Panc1 (cell line): Measurements from ENCODE around the gene AKR1B15. TPM values are rescaled to one million over a fixed set of nuclear protein-coding genes. Genes with fewer than 3 reads are reported as not detected.

Experiments used
- ATAC-seq: fragments of 200-7000 bp; cut with Tn5 transposase; 2 replicates; pipeline ENCODE4 v1.9.1; 2020; ENCODE audit warnings: mild to moderate bottlenecking, moderate library complexity
- BruUV-seq: library from RNA; stranded (reverse); fragments of 400-500 nt; replicated peaks from 2 replicates; lab custom pipeline; 2021; lab: Mats Ljungman, UMichigan
- CTCF ChIA-PET: fragments of 300-600 bp; sonication (Branson Sonifier 250); formaldehyde crosslinking; loops from one replicate; lab custom pipeline; 2022; ENCODE audit warnings: antibody characterized with exemption; lab: Charles Lee
- POLR2A ChIA-PET: fragments of 300-600 bp; sonication (Branson Sonifier 250); formaldehyde crosslinking; loops from one replicate; lab custom pipeline; 2022; ENCODE audit warnings: antibody characterized with exemption; lab: Charles Lee
- DNase-seq: peaks from one replicate; pipeline ENCODE4 v3.0.0-alpha.2; 2010; ENCODE audit warnings: low read depth, low spot score
- H3K27ac ChIP-seq: 2 replicates; pipeline ENCODE4 v1.5.1; 2011; ENCODE audit warnings: mild to moderate bottlenecking, low read length, inconsistent platforms
- H3K27me3 ChIP-seq: fragments of 200-500 bp; sonication (Bioruptor generic); 2 replicates; pipeline ENCODE4 v1.6.0; 2014; ENCODE audit warnings: low read length, inconsistent platforms; ENCODE audit not compliant: control insufficient read depth, insufficient read depth
- H3K36me3 ChIP-seq: fragments of 200-500 bp; sonication (Bioruptor generic); 2 replicates; pipeline ENCODE4 v1.5.1; 2014; ENCODE audit warnings: inconsistent platforms, mild to moderate bottlenecking, low read length, moderate library complexity; ENCODE audit not compliant: control insufficient read depth, insufficient read depth
- H3K4me1 ChIP-seq: 2 replicates; pipeline ENCODE4 v1.5.1; 2011; ENCODE audit warnings: inconsistent platforms, mild to moderate bottlenecking, low read length, moderate library complexity; ENCODE audit not compliant: control insufficient read depth, insufficient read depth
- H3K4me3 ChIP-seq, 2 experiments: 2 replicates each; pipeline ENCODE4 v1.5.1; 2011 to 2012; ENCODE audit warnings: low read depth in 2 of 2, low read length in 2 of 2, mild to moderate bottlenecking in 2 of 2, inconsistent platforms in 1 of 2, moderate library complexity in 1 of 2
- H3K9me3 ChIP-seq: fragments of 200-500 bp; sonication (Bioruptor generic); 2 replicates; pipeline ENCODE4 v1.5.1; 2014; ENCODE audit warnings: low read depth, mild to moderate bottlenecking, inconsistent platforms, low read length, moderate library complexity; ENCODE audit not compliant: control insufficient read depth, insufficient read depth
- CTCF ChIP-seq: fragments of 450-650 bp; IDR thresholded peaks from 2 replicates; pipeline ENCODE4 v1.5.1; 2017; ENCODE audit warnings: mild to moderate bottlenecking
- POLR2AphosphoS5 ChIP-seq: IDR thresholded peaks from 2 replicates; pipeline ENCODE4 v1.6.1; 2012; ENCODE audit warnings: mild to moderate bottlenecking, low read depth, low read length, moderate library complexity
- REST ChIP-seq, 2 experiments: IDR thresholded peaks; 2 replicates each; pipeline ENCODE4 v1.6.1; 2011 to 2012; ENCODE audit warnings: low read depth in 2 of 2, control low read depth in 1 of 2, low read length in 1 of 2, mild to moderate bottlenecking in 1 of 2, moderate library complexity in 1 of 2; ENCODE audit not compliant: insufficient read depth in 1 of 2
- SIN3A ChIP-seq: IDR thresholded peaks from 2 replicates; pipeline ENCODE4 v1.6.1; 2012; ENCODE audit warnings: low read depth, mild to moderate bottlenecking, low read length, moderate library complexity, borderline replicate concordance; ENCODE audit not compliant: insufficient read depth
- TCF7L2 ChIP-seq: IDR thresholded peaks from 2 replicates; pipeline ENCODE4 v1.6.1; 2011; ENCODE audit warnings: mild to moderate bottlenecking, low read depth, low read length, inconsistent platforms
- in situ Hi-C: cut with HindIII; loops from 2 replicates; pipeline ENCODE4 v1.10.0; 2016; ENCODE audit warnings: low sequenced_read_pairs, low pct_unique_long_range_greater_than_20kb
- intact Hi-C: fragments of 100-400 bp; cut with micrococcal nuclease; formaldehyde crosslinking; loops from one replicate; pipeline ENCODE4 v1.10.0; 2022; ENCODE audit not compliant: unreplicated experiment
- total RNA-seq: library from RNA; stranded (reverse); gene quantifications from one replicate; pipeline ENCODE4 v1.2.1, GENCODE V29; 2021; ENCODE audit not compliant: unreplicated experiment

Gene AKR1B15
- total RNA-seq, 1 experiment from 2014 or later = not detected

GRCh38 chr7:134545380-134545779 lies 3.5 kb upstream of the AKR1B15 start:
- ChIA-PET POLR2A (no interaction called here), CTCF (no interaction called here)
- in situ Hi-C loops = no loop called here
- Histone ChIP-seq H3K4me1 (no peaks in the 10 kb centered on the region), H3K36me3 (no peaks in the 10 kb centered on the region), H3K4me3 (no peak overlapping the region), H3K27me3 (peaks cover 10% of the 10 kb centered on the region), H3K9me3 (no peaks in the 10 kb centered on the region), H3K27ac (no peak overlapping the region)
- DNase-seq (no peak), ATAC-seq (no peak)
- TF ChIP-seq REST (IDR thresholded peaks at IDR 0.05; ENCODE audit: insufficient read depth in 1 of 2, low read depth in 2 of 2, low read length in 1 of 2) (no peak), POLR2AphosphoS5 (no peak), CTCF (no peak), SIN3A (no peak), TCF7L2 (no peak)
- intact Hi-C loops = no loop called here
- BruUV-seq = no TSS peak

GRCh38 chr7:134545918-134546317 lies 3.0 kb upstream of the AKR1B15 start:
- DNase-seq (no peak), ATAC-seq (no peak)
- Histone ChIP-seq H3K4me3 (no peak overlapping the region), H3K4me1 (no peaks in the 10 kb centered on the region), H3K36me3 (no peaks in the 10 kb centered on the region), H3K27me3 (peaks cover 9% of the 10 kb centered on the region), H3K27ac (no peak overlapping the region), H3K9me3 (no peaks in the 10 kb centered on the region)
- TF ChIP-seq TCF7L2 = no peak
- TF ChIP-seq CTCF = no peak
- no peak for TF ChIP-seq POLR2AphosphoS5
- no peak for TF ChIP-seq REST (IDR thresholded peaks at IDR 0.05; ENCODE audit: insufficient read depth in 1 of 2, low read depth in 2 of 2, low read length in 1 of 2)
- no peak for TF ChIP-seq SIN3A
- in situ Hi-C loops = no loop called here
- POLR2A ChIA-PET = no interaction called here
- intact Hi-C loops = no loop called here
- BruUV-seq = no TSS peak
- CTCF ChIA-PET = no interaction called here
